IMR-90 (cell line): ENCODE data around the gene TENM3. TPM values are rescaled to one million over a fixed set of nuclear protein-coding genes. Genes with fewer than 3 reads are reported as not detected.

Experiments
- ATAC-seq: fragments of 200-7000 bp; cut with Tn5 transposase; 2 replicates; pipeline ENCODE4 v1.9.1; 2020; ENCODE audit warnings: low read depth, mild to moderate bottlenecking, moderate library complexity
- BruUV-seq: library from RNA; stranded (reverse); fragments of 400-500 nt; replicated peaks from 2 replicates; lab custom pipeline; 2021; lab: Mats Ljungman, UMichigan
- CTCF ChIA-PET: fragments of 300-600 bp; formaldehyde crosslinking; extraction: SDS; loops from one replicate; lab custom pipeline; 2021; ENCODE audit warnings: antibody characterized with exemption; lab: Yijun Ruan, JAX
- POLR2A ChIA-PET: fragments of 300-600 bp; sonication (Branson Sonifier 250); formaldehyde crosslinking; loops from one replicate; lab custom pipeline; 2022; ENCODE audit warnings: antibody characterized with exemption; ENCODE audit not compliant: unreplicated experiment; lab: Charles Lee
- DNase-seq: peaks from one replicate; pipeline ENCODE4 v3.0.0; 2013
- H2AFZ ChIP-seq: replicated peaks from 2 replicates; pipeline ENCODE3; 2013; ENCODE audit warnings: low read length, mild to moderate bottlenecking; ENCODE audit not compliant: poor library complexity
- H2AK5ac ChIP-seq: 2 replicates; pipeline ENCODE4 v1.6.1; 2013; ENCODE audit warnings: low read depth, low read length, inconsistent platforms
- H2AK9ac ChIP-seq: replicated peaks from 2 replicates; pipeline ENCODE3; 2013; ENCODE audit warnings: mild to moderate bottlenecking, low read depth, low read length, moderate library complexity; ENCODE audit not compliant: poor library complexity
- H2BK120ac ChIP-seq: 2 replicates; pipeline ENCODE4 v1.6.1; 2013; ENCODE audit warnings: low read depth, low read length, inconsistent platforms
- H2BK15ac ChIP-seq: 3 replicates; pipeline ENCODE4 v1.6.1; 2013; ENCODE audit warnings: low read depth, low read length, inconsistent platforms
- H2BK20ac ChIP-seq: 2 replicates; pipeline ENCODE4 v1.6.1; 2013; ENCODE audit warnings: low read depth, mild to moderate bottlenecking, inconsistent platforms, low read length, moderate library complexity
- H2BK5ac ChIP-seq: 2 replicates; pipeline ENCODE4 v1.6.1; 2013; ENCODE audit warnings: mild to moderate bottlenecking, low read depth, low read length, inconsistent platforms; ENCODE audit not compliant: poor library complexity, severe bottlenecking
- H3K14ac ChIP-seq: replicated peaks from 2 replicates; pipeline ENCODE4 v1.6.1; 2013; ENCODE audit warnings: low read depth, low read length, inconsistent platforms
- H3K18ac ChIP-seq: 2 replicates; pipeline ENCODE4 v1.6.1; 2013; ENCODE audit warnings: low read depth, low read length, control low read depth
- H3K23ac ChIP-seq: 2 replicates; pipeline ENCODE4 v1.6.1; 2013; ENCODE audit warnings: low read depth, low read length, inconsistent platforms
- H3K27ac ChIP-seq: 2 replicates; pipeline ENCODE4 v1.5.1; 2013; ENCODE audit warnings: mild to moderate bottlenecking, control low read depth, low read length; ENCODE audit not compliant: insufficient read depth
- H3K27me3 ChIP-seq: 2 replicates; pipeline ENCODE4 v1.6.1; 2013; ENCODE audit warnings: low read length; ENCODE audit not compliant: control insufficient read depth, insufficient read depth
- H3K36me3 ChIP-seq: 2 replicates; pipeline ENCODE4 v1.6.1; 2013; ENCODE audit warnings: low read length, mixed read lengths; ENCODE audit not compliant: control insufficient read depth, insufficient read depth
- H3K4ac ChIP-seq: 2 replicates; pipeline ENCODE4 v1.6.1; 2013; ENCODE audit warnings: low read depth, low read length, inconsistent platforms
- H3K4me1 ChIP-seq: 2 replicates; pipeline ENCODE4 v1.6.1; 2013; ENCODE audit warnings: low read length, mixed read lengths; ENCODE audit not compliant: control insufficient read depth, insufficient read depth
- H3K4me2 ChIP-seq: 2 replicates; pipeline ENCODE4 v1.6.1; 2013; ENCODE audit warnings: low read depth, mild to moderate bottlenecking, control low read depth, low read length, moderate library complexity
- H3K4me3 ChIP-seq: 2 replicates; pipeline ENCODE4 v1.5.1; 2013; ENCODE audit warnings: low read depth, mild to moderate bottlenecking, control low read depth, low read length, moderate library complexity; ENCODE audit not compliant: insufficient read depth
- H3K56ac ChIP-seq: 2 replicates; pipeline ENCODE4 v1.6.1; 2013; ENCODE audit warnings: low read length, inconsistent platforms; ENCODE audit not compliant: insufficient read depth; ENCODE audit errors: extremely low read depth
- H3K79me1 ChIP-seq, 2 experiments: 2 replicates each; pipeline ENCODE4 v1.6.1; 2013; ENCODE audit warnings: low read length in 2 of 2, inconsistent platforms in 1 of 2, low read depth in 1 of 2
- H3K9ac ChIP-seq: 2 replicates; pipeline ENCODE4 v1.6.1; 2013; ENCODE audit warnings: low read depth, low read length, control low read depth
- H3K9me1 ChIP-seq: 2 replicates; pipeline ENCODE4 v1.6.1; 2013; ENCODE audit warnings: low read length, inconsistent platforms; ENCODE audit not compliant: insufficient read depth
- H3K9me3 ChIP-seq: 2 replicates; pipeline ENCODE4 v1.6.1; 2013; ENCODE audit warnings: low read length; ENCODE audit not compliant: control insufficient read depth, insufficient read depth
- H4K20me1 ChIP-seq: 2 replicates; pipeline ENCODE4 v1.6.1; 2013; ENCODE audit warnings: low read length, inconsistent platforms; ENCODE audit not compliant: insufficient read depth
- H4K5ac ChIP-seq: 2 replicates; pipeline ENCODE4 v1.6.1; 2013; ENCODE audit warnings: mild to moderate bottlenecking, low read depth, low read length, control low read depth
- H4K8ac ChIP-seq, 2 experiments: 2 replicates each; pipeline ENCODE4 v1.6.1; 2013; ENCODE audit warnings: low read depth in 2 of 2, low read length in 2 of 2, control low read depth in 1 of 2, inconsistent platforms in 1 of 2
- H4K91ac ChIP-seq: 2 replicates; pipeline ENCODE4 v1.6.1; 2013; ENCODE audit warnings: low read depth, low read length, inconsistent platforms; ENCODE audit not compliant: insufficient read depth
- BHLHE40 ChIP-seq: fragments of 150-350 bp; IDR thresholded peaks from 2 replicates; pipeline ENCODE4 v1.6.1; 2016; ENCODE audit warnings: mild to moderate bottlenecking, low read depth, low read length
- CEBPB ChIP-seq: IDR thresholded peaks from 2 replicates; pipeline ENCODE4 v1.6.1; 2012; ENCODE audit warnings: low read depth, low read length, improper control_type of control experiment
- CHD1 ChIP-seq: IDR thresholded peaks from 2 replicates; pipeline ENCODE4 v1.6.1; 2012; ENCODE audit warnings: low read depth, low read length, improper control_type of control experiment
- CTCF ChIP-seq: conservative IDR thresholded peaks from 2 replicates; pipeline ENCODE4 v1.5.1; 2012; ENCODE audit warnings: mild to moderate bottlenecking, low read depth, low read length, improper control_type of control experiment
- MAFK ChIP-seq: IDR thresholded peaks from 2 replicates; pipeline ENCODE4 v1.6.1; 2012; ENCODE audit warnings: low read depth, low read length, improper control_type of control experiment
- MAZ ChIP-seq: IDR thresholded peaks from 2 replicates; pipeline ENCODE4 v1.6.1; 2012; ENCODE audit warnings: low read depth, mild to moderate bottlenecking, low read length, improper control_type of control experiment, moderate library complexity, borderline replicate concordance
- MXI1 ChIP-seq: IDR thresholded peaks from 2 replicates; pipeline ENCODE4 v1.6.1; 2012; ENCODE audit warnings: low read depth, mild to moderate bottlenecking, low read length, moderate library complexity, borderline replicate concordance
- POLR2A ChIP-seq: IDR thresholded peaks from 2 replicates; pipeline ENCODE4 v1.6.1; 2012; ENCODE audit warnings: mild to moderate bottlenecking, low read depth, low read length
- RAD21 ChIP-seq: IDR thresholded peaks from 2 replicates; pipeline ENCODE4 v1.6.1; 2012; ENCODE audit warnings: low read length, improper control_type of control experiment
- RCOR1 ChIP-seq: IDR thresholded peaks from 2 replicates; pipeline ENCODE4 v1.6.1; 2012; ENCODE audit warnings: mild to moderate bottlenecking, low read length, improper control_type of control experiment; ENCODE audit not compliant: insufficient replicate concordance
- RFX5 ChIP-seq: IDR thresholded peaks from 2 replicates; pipeline ENCODE4 v1.8.0; 2012; ENCODE audit warnings: low read depth, mild to moderate bottlenecking, low read length, moderate library complexity
- USF2 ChIP-seq: fragments of 150-350 bp; IDR thresholded peaks from 2 replicates; pipeline ENCODE4 v1.6.1; 2017; ENCODE audit warnings: mild to moderate bottlenecking, antibody characterized with exemption, low read length, low read depth
- WGBS, 2 experiments: methylation state at CpG; one replicate each; pipeline versions ENCODE4 v1.1.5 to v1.1.7; 2013; ENCODE audit warnings: missing lambda C conversion rate in 2 of 2; ENCODE audit not compliant: insufficient read length in 1 of 2; ENCODE audit errors: extremely low coverage in 2 of 2; 5-methylcytosine and 5-hydroxymethylcytosine counted together
- dilution Hi-C: fragments of 300-500 bp; cut with HindIII; formaldehyde crosslinking; loops from one replicate; pipeline ENCODE4 v1.14.3; 2018; ENCODE audit warnings: low sequenced_read_pairs; ENCODE audit not compliant: unreplicated experiment
- in situ Hi-C: fragments of 300-500 bp; cut with MboI; formaldehyde crosslinking; loops from 3 replicates; pipeline ENCODE4 v1.14.3; 2019; ENCODE audit warnings: low sequenced_read_pairs, inconsistent platforms, mixed read lengths
- intact Hi-C: fragments of 100-400 bp; cut with micrococcal nuclease; formaldehyde crosslinking; loops from 2 replicates; pipeline ENCODE4 v1.10.0; 2022
- polyA plus RNA-seq, 3 experiments: library from polyadenylated mRNA; depleted of rRNA; stranded (reverse); fragments of >200 nt; gene quantifications; 2 replicates each; pipeline ENCODE4 v1.2.3, GENCODE V29; 2012; ENCODE audit warnings: low replicate concordance in 1 of 3
- total RNA-seq: library from RNA; depleted of rRNA; stranded (reverse); fragments of >200 nt; gene quantifications from 2 replicates; pipeline ENCODE4 v1.2.3, GENCODE V29; 2012

Gene TENM3
- total and polyA plus RNA-seq, 2 of the 4 experiments (the other 2 are of a cell fraction), result 29.9 to 173 TPM

- H2BK15ac ChIP-seq, result no peak overlapping the region
- H3K14ac ChIP-seq, result no peak overlapping the region
- no peaks in the 10 kb centered on the region for H3K27me3 ChIP-seq
- H4K91ac ChIP-seq, result no peak overlapping the region
- no peaks in the 10 kb centered on the region for H3K9me3 ChIP-seq
- H3K9me1 ChIP-seq, result no peaks in the 10 kb centered on the region
- dilution Hi-C loops (no loop called here), in situ Hi-C loops (no loop called here), intact Hi-C loops (no loop called here)
- BruUV-seq, result no TSS peak
- no peak overlapping the region for H3K4ac ChIP-seq
- no peak overlapping the region for H3K56ac ChIP-seq
- H4K8ac ChIP-seq, result no peak overlapping the region
- H2BK20ac ChIP-seq, result no peak overlapping the region
- H2BK120ac ChIP-seq, result no peak overlapping the region
- no peak overlapping the region for H2AK9ac ChIP-seq
- H2AK5ac ChIP-seq, result no peak overlapping the region
- H3K9ac ChIP-seq, result no peak overlapping the region
- TF ChIP-seq CHD1 (no peak), MXI1 (no peak), CTCF (no peak), MAFK (no peak), USF2 (no peak), RCOR1 (no peak), RAD21 (no peak), RFX5 (no peak), POLR2A (no peak), MAZ (no peak), CEBPB (no peak), BHLHE40 (no peak)
- no peak overlapping the region for H2AFZ ChIP-seq
- POLR2A ChIA-PET, result no interaction called here
- ATAC-seq (no peak), DNase-seq (no peak)
- H4K5ac ChIP-seq, result no peak overlapping the region
- WGBS, 2 experiments, result 100% methylated on average over 1 of the region's 5 CpGs; no CpG with 5 or more reads in 1 of the 2 experiments
- H2BK5ac ChIP-seq, result no peak overlapping the region
- H4K20me1 ChIP-seq, result no peaks in the 10 kb centered on the region
- H3K23ac ChIP-seq, result no peak overlapping the region
- CTCF ChIA-PET, result no interaction called here
- no peak overlapping the region for H3K4me2 ChIP-seq
- no peak overlapping the region for H3K27ac ChIP-seq
- H3K4me1 ChIP-seq, result peaks cover 2% of the 10 kb centered on the region
- H3K18ac ChIP-seq, result no peak overlapping the region
- H3K4me3 ChIP-seq, result no peak overlapping the region
- no peaks in the 10 kb centered on the region; a peak in 1 of 4 replicates for H3K79me1 ChIP-seq
- H3K36me3 ChIP-seq, result no peaks in the 10 kb centered on the region
Measured at GRCh38 chr4:182766857-182767250, 523.7 kb downstream of the TENM3 start.
